Midbrain (tissue), 1 donor: ENCODE results near the gene UBE2U.
A peak's percentile ranks its signal among the peaks of the same experiment; 100 is the strongest.
"Not testable (repeated sequence)": the region's sequence is repeated elsewhere in the genome, so short reads cannot be mapped to it uniquely, and the experiment has no call there.

Experiments
- DNase-seq: peaks from one replicate; lab custom pipeline; 2025; lab: John Stamatoyannopoulos, UW

Gene UBE2U

GRCh38 chr1:64192290-64192689 is 11.1 kb upstream of the UBE2U start:
- DNase-seq, result no peak

DNA sequence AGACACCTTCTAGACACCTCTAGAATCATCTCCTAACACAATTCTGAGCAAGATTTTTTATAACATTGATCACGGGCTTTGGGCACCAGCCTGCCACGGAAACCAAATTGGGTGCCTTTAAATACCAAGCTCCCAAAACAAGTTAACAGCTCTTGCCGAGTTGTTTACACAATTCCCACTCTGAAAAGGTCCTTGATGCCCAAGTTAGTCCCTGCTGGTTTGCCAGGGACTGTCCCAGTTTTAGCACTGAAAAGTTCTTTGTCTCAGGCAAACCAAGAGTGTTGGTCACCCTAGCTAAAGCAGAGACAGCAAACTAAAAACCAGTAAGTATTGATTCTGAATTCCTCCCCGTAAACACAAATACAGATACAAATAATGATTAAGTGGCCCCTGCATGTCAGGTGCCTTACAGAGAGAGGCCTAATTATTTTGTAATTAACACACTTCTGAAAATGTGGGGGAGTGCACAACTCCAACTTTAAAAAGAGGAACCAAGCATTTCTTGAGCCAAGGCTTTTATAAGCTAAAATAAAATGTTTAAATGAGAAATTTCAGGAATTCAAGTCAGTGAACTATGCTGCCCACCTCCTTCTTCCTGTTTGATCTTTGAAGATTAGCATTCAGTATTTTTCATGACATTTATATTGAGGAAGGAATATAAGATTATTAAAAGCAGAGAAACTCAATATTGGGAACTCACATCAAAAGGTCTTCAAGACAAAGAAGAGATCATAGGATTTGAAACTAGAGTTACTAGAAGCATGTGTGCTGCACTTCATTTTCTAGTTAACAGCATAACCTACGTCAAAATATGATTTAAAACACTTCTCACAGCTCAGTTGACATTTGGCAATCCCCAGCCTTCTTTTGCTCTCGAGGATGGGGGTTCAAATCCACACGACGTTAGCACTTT is 9.0 kb upstream of the UBE2U start:
- peak; percentile 44 for DNase-seq

- DNase-seq, result no peak
Observed at GRCh38 chr1:64195081-64195395, 8.4 kb upstream of the UBE2U start.

GRCh38 chr1:64196074-64196870 is 7.2 kb upstream of the UBE2U start:
- DNase-seq, result peak; percentile 61

DNA sequence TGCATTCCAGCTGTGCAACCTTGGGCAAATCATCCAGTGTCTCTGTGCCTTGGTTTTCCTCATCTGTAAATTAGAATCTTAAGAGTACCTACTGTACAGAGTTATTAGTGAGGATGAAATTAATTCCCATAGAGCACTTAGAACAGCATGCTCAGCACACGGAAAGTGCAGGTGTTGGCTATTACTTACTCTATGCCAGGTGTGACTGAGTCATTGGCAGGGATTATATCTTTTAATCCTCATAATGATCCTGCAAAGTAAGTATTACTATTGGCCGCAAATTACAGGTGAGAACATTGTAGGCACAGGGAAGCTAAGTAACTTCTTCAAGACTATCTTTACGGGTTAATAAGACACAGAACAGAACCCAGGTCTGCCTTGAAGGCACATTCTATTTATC is 6.3 kb upstream of the UBE2U start:
- no peak for DNase-seq

- no peak for DNase-seq
Observed at GRCh38 chr1:64199154-64199553, 4.3 kb upstream of the UBE2U start.

DNA sequence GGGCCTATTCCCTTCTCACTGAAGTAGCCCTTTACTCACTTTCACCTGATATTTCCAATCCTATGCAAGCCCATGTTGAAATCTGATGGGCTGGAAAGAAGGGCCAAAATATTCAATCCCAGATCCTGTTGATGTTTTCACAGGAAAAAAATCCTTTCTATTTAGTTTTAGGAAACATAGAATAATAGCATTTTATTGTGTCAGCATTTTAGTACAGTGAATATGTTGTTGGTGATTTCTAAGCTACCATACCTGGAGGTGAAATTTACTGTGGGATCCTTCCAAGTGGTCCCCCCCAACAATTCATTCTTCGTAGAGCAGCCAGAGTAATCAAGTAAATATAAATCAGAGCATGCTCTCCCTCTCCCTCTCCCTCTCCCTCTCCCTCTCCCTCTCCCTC is 3.4 kb upstream of the UBE2U start:
- no peak for DNase-seq

DNA sequence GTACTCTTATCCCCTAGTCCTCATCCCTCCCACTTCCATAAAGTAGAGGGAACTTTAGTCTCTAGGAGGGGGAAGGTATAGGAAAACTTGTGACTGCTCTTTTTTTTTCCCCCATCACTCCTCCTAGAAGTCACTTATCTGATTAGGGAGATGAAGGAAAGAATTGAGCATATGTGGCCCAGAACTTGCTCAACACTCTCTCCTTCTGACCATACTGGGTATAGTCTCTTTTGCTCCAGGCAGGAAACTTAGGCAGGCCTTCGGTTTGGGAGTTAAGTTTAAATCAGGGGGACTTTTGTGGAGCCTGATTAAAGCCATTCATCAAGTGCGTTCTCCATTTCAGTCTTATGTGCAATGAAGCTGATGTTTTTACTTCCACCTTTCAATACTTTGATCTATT is 5.8 kb downstream of the UBE2U start:
- no peak for DNase-seq

DNA sequence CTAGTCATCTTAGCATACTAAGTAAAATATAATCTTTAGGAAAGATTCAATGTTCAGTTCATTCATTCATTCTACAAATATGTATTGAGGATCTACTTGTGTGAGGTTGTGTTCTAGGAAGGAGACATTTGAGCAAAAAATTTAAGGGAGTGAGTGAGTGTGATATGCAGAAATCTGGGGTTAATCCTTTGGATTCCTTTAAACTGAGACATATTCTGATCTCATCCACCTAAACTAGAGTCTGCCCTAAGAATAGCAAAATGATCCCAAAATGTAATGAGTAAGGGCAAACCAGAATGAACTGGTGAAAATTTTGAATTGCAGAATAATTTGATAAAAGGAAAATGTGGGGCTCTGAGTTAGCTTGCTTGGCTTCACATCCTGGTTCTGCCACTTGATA is 8.6 kb downstream of the UBE2U start:
- DNase-seq, result no peak

GRCh38 chr1:64215576-64215975 is 12.2 kb downstream of the UBE2U start:
- no peak for DNase-seq

DNA sequence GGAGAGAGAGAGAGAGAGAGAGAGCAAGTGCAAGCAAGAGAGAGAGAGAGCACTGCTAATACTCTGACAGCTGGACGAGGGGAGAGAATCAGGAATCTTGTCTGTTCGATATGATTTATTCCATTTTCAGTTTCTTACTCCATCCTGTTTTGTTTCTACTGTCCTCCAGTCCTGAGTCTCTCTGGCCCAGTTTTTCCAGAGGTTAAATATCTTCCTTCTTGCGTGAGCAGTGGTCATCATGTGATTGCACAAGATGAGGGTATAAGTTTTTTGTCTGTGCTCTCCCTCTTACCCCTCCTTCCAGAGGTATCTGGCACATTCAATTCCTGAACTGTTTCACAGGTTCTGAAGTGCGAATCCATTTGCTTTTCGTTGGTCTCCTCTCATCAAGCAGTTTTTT is 16.8 kb downstream of the UBE2U start:
- no peak for DNase-seq

DNA sequence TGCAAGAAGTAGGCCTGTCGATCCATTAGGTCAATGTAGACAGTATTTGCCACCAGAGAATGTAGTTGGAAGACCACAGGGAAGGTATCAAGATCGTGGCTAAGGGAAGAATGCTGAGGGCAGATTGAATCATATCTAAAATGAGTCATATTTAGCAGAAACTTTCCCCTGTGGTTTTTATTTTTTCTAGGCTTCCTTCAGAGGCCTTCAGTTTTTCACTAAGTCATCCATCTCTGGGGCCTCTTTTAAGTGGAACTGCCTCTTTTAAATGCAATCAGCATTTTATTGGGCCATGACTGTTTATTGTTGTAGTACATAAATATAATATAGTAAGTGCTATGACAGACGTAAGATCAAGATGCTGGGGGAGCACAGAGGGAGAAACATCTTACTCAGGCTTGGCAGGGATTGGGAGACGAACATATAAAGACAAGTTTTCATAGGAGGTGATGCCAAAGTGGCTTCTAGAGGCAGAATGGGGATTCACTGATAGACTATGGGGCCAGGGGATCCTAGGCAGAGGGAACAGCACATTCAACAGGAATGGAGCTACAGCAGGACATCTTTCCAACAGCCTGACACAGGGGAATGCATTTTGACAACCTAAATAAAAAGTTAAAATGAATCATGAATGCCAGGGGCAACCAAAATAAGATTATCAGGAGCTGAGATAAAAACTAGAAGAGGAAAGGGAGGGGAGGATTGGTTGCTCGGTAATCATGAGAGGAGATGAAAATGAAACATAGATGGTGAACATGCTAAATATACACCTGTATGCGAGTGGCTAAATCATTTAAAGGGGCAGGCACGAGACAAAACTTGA is 20.1 kb downstream of the UBE2U start:
- no peak for DNase-seq

DNA sequence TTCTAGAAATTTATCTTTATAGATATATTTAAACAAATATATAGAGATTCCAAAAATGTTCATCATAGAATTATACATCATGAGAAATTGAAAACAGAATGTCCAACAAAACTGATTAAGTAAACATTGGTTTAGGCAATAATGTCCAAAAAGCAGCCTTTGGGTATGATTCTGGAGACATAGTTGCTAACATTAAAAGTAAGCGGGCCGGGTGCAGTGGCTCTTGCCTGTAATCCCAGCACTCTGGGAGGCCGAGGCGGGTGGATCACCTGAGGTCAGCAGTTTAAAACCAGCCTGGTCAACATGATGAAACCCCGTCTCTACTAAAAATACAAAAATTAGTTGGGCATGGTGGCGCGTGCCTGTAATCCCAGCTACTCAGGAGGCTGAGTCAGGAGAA is 20.8 kb downstream of the UBE2U start:
- DNase-seq, result not testable (repeated sequence)

GRCh38 chr1:64228167-64228957 is 24.9 kb downstream of the UBE2U start:
- no peak for DNase-seq

DNA sequence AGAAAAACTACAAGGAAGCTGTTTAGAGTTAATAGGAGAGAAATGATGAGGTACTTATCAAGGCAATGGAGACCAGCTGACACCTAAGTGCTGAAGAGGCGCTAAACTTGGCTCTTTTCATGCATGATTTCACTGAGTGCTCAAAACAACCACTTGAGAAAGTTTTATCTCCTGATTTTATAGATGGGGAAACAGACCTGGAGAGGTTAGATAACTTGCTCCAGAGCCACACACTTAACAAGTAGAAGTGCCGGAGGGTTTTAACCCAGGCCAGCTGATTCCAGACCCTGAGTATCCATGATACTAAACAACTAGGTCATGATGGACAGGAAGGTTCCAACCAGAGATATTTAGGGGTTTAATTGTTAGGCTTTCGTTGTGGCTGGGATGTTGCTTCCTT is 25.9 kb downstream of the UBE2U start:
- DNase-seq, result no peak

DNA sequence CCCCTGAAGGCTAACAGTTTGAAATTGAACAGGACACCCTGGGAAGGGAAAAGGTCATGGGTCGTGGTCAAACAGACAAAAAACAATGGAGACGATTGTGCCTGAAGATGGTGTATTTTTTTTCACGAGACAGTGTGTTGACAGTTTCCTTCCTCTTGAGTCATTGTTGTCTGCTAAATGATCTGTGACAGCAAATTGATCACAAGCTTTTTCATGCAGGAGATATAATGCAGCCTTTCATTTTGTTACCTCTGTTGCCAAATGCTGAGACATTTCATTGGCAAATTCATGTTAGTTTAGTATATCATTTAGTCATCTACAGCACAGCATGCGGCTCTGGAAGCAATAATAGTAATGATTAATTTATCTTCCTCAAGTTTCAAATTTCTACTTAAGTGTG is 27.7 kb downstream of the UBE2U start:
- no peak for DNase-seq

- DNase-seq, result no peak
Observed at GRCh38 chr1:64231654-64232053, 28.2 kb downstream of the UBE2U start.

DNA sequence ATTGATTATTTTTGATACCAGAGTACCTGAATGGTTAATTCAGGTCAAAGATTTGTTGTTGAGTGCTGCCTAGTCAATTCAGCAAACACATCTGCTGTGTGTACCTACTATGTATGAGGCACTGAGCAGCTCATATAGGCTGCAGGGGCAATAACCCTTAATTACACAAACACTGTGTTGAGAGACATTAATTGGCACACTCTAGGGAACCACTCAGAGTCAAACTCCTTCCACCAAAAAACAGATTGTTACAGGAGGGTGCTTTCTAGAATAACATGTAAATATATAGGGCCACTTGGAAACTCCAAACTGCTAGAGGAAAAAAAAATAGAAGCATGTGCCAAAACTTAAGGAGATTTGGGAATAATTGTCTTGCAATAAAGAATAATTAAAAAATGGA is 31.3 kb downstream of the UBE2U start:
- DNase-seq, result no peak

DNA sequence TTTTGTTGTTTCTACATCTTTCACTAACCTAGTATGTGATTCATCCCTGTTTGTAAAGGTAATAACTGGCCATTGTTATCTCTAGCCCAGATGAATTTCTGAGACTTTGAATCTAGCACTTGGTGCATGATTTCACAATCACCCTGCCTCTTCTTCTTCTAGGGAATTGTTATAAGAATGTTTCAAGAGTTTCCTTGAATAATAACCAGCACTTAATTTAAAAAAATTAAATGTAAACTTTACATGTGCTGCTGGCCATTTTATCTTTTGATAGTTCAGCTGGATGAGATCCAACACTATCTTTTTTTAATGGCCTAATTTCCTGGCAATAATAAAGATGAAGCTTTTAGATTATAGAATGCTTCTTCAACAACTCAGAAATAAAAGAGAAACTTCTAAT is 31.8 kb downstream of the UBE2U start:
- DNase-seq, result no peak

DNA sequence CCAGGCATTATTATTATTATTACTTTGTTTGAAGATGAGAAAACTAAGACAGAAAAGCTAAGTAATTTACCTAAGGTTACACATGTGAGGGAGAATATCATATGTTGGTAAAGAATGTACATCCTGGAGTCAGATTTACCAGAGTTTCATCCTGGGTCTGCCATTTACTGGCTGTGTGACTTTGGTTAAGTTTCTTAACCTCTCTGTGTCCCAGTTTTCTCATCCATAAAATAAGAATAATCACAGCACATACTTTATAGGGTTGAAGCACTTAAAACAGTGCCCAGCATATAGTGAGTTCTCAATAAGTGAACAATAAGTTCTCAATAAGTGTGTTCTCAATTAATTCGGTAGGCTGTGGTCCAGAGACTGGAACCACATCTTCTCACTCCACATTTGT is 32.5 kb downstream of the UBE2U start:
- no peak for DNase-seq

DNA sequence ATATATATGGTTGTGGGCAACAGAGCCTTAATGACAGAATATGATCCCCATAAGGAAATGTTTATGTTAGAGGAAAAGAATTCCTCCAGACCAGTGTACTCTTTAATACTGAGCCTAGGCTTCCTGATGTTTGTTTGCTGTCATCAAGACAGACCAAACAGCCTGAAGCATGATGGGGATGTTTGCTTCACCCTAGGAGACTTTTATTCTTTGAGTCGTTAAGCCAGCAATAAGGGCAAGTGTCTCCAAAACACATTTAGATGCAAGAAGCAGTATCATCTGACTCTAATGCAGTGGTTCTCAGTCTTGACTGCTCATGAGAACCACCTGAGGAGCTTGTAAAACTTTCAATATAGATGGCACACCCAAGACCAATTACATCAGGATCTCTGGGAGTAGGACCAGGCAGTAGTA is 33.1 kb downstream of the UBE2U start:
- DNase-seq, result no peak

DNA sequence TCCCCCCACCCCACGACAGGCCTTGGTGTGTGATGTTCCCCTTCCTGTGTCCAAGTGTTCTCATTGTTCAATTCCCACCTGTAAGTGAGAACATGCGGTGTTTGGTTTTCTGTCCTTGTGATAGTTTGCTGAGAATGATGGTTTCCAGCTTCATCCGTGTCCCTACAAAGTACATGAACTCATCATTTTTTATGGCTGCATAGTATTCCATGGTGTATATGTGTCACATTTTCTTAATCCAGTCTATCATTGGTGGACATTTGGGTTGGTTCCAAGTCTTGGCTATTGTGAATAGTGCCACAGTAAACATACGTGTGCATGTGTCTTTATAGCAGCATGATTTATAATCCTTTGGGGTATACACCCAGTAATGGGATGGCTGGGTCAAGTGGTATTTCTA is 36.1 kb downstream of the UBE2U start:
- DNase-seq, result not testable (repeated sequence)
